PC-9 (cell line): ENCODE data around the gene CLK4.

Source experiments
- EZH2 ChIP-seq: fragments of 200-600 bp; sonication (generic); IDR thresholded peaks from 2 replicates; pipeline ENCODE4 v1.8.0; 2017; ENCODE audit warnings: antibody characterized with exemption, low read depth
- TF ChIP-seq, protein P1 (sequence below): fragments of 200-600 bp; sonication (generic); conservative IDR thresholded peaks from 2 replicates; pipeline ENCODE4 v1.6.1; 2017; ENCODE audit warnings: mixed run types, antibody characterized with exemption, mild to moderate bottlenecking, moderate library complexity

DNA sequence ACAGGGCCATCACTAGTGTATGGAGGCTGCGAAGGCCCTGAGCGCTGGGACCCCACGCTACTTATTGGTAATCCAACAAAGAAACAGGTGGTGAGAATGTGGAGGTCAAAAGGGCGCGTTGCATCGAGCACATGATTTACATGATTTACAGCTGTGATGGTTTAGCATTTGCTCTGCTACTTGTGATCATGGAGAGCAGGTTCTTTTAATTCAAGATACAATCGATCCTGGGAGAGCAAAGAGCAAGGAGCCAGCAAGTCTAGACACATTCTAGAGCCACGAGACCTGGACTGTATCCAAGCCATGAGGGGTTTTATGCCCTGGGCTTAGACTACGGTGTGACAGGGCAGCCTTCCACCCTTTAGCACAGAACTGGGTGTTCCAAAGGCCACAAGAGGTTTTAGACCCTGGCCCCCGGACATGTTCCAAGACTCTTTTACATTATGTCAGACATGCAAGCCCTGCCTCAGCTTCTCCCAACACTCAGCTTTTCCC, 47.0 kb upstream of the CLK4 start:
- TF ChIP-seq, protein P1, sequence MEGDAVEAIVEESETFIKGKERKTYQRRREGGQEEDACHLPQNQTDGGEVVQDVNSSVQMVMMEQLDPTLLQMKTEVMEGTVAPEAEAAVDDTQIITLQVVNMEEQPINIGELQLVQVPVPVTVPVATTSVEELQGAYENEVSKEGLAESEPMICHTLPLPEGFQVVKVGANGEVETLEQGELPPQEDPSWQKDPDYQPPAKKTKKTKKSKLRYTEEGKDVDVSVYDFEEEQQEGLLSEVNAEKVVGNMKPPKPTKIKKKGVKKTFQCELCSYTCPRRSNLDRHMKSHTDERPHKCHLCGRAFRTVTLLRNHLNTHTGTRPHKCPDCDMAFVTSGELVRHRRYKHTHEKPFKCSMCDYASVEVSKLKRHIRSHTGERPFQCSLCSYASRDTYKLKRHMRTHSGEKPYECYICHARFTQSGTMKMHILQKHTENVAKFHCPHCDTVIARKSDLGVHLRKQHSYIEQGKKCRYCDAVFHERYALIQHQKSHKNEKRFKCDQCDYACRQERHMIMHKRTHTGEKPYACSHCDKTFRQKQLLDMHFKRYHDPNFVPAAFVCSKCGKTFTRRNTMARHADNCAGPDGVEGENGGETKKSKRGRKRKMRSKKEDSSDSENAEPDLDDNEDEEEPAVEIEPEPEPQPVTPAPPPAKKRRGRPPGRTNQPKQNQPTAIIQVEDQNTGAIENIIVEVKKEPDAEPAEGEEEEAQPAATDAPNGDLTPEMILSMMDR: no peak
- TF ChIP-seq EZH2: no peak
